Fibroblast of lung (primary cell): ENCODE data around the gene SLC17A9.

ENCODE experiments used
- EZH2 ChIP-seq: IDR thresholded peaks from 2 replicates; pipeline ENCODE4 v1.5.1; 2012; ENCODE audit warnings: low read length, control low read depth, mild to moderate bottlenecking; ENCODE audit errors: missing control alignments
- TF ChIP-seq, protein P1 (sequence below), 2 donors: IDR thresholded peaks in 1 of 2; conservative IDR thresholded peaks in 1 of 2; 1 replicate in 1 of 2; 2 replicates in 1 of 2; pipeline ENCODE4 v1.5.1; 2011 to 2012; ENCODE audit warnings: low read length in 2 of 2, control low read depth in 1 of 2, inconsistent platforms in 1 of 2, low read depth in 1 of 2, mild to moderate bottlenecking in 1 of 2

DNA sequence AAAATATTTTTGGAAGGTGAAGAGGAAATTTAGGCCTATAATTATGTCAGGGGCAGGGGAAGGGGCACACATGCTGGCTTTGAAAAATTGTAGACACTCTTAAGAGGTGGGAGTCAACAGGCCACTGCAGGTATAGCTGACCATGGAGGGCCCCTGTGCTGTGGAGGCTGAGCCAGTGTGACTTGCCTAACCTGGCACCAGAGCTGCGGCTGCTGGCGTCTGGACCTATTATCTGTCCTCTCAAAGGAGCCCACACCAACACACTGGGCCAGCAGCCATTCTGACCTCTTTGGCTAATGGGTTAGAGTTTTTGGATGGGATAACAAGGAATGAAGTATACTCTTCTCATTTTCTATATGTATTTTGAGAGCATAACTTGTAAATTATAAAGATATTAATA lies 10.1 kb upstream of the SLC17A9 start:
- TF ChIP-seq, protein P1, sequence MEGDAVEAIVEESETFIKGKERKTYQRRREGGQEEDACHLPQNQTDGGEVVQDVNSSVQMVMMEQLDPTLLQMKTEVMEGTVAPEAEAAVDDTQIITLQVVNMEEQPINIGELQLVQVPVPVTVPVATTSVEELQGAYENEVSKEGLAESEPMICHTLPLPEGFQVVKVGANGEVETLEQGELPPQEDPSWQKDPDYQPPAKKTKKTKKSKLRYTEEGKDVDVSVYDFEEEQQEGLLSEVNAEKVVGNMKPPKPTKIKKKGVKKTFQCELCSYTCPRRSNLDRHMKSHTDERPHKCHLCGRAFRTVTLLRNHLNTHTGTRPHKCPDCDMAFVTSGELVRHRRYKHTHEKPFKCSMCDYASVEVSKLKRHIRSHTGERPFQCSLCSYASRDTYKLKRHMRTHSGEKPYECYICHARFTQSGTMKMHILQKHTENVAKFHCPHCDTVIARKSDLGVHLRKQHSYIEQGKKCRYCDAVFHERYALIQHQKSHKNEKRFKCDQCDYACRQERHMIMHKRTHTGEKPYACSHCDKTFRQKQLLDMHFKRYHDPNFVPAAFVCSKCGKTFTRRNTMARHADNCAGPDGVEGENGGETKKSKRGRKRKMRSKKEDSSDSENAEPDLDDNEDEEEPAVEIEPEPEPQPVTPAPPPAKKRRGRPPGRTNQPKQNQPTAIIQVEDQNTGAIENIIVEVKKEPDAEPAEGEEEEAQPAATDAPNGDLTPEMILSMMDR (conservative IDR thresholded peaks at IDR 0.05 in 1 of 2, IDR thresholded peaks at IDR 0.05 in 1 of 2; ENCODE audit: low read depth in 1 of 2, low read length in 2 of 2), result no peak
- no peak for TF ChIP-seq EZH2
